Measurements from ENCODE around the gene CALHM3.

CALHM3 gene

DNA sequence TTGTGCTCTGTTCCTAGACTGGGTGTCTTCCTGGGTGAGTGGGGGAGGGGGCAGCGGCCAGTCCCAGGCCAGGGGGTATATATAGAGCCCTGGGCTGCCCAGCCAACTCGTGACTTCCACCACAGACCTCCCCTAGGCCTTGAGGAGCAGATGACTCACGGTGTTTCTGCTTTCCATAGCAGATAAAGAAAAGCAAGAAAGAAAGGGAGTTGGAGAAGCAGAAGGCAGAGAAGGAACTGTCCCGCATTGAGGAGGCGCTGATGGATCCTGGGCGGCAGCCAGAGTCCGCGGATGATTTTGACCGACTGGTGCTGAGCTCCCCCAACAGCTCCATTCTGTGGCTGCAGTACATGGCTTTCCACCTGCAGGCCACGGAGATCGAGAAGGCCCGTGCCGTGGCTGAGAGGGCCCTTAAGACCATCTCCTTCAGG, 37.0 kb downstream of the CALHM3 start:
- no peak overlapping the region for H3K4me3 ChIP-seq (replicated peaks; ENCODE audit: low read depth, low read length)
- peaks cover 59% of the 10 kb centered on the region for H3K36me3 ChIP-seq (ENCODE audit: control insufficient read depth, insufficient read depth, low read length)
- H3K27me3 ChIP-seq (replicated peaks; ENCODE audit: control insufficient read depth, insufficient read depth, low read length): no peaks in the 10 kb centered on the region
- no peak for TF ChIP-seq CTCF (IDR thresholded peaks at IDR 0.05; ENCODE audit: insufficient read depth, low read length, poor library complexity, severe bottlenecking)
- DNase-seq (ENCODE audit: extremely low read depth, insufficient read length): no peak

- peaks cover 61% of the 10 kb centered on the region for H3K36me3 ChIP-seq (ENCODE audit: control insufficient read depth, insufficient read depth, low read length)
- H3K4me3 ChIP-seq (replicated peaks; ENCODE audit: low read depth, low read length): no peak overlapping the region
- no peaks in the 10 kb centered on the region for H3K27me3 ChIP-seq (replicated peaks; ENCODE audit: control insufficient read depth, insufficient read depth, low read length)
- no peak for DNase-seq (ENCODE audit: extremely low read depth, insufficient read length)
- TF ChIP-seq CTCF (IDR thresholded peaks at IDR 0.05; ENCODE audit: insufficient read depth, low read length, poor library complexity, severe bottlenecking): no peak
Measured at GRCh38 chr10:103441611-103442010, 37.4 kb downstream of the CALHM3 start.

GRCh38 chr10:103441206-103441605, 37.8 kb downstream of the CALHM3 start:
- no peak for DNase-seq (ENCODE audit: extremely low read depth, insufficient read length)
- H3K4me3 ChIP-seq (replicated peaks; ENCODE audit: low read depth, low read length): no peak overlapping the region
- no peaks in the 10 kb centered on the region for H3K27me3 ChIP-seq (replicated peaks; ENCODE audit: control insufficient read depth, insufficient read depth, low read length)
- peaks cover 62% of the 10 kb centered on the region for H3K36me3 ChIP-seq (ENCODE audit: control insufficient read depth, insufficient read depth, low read length)
- no peak for TF ChIP-seq CTCF (IDR thresholded peaks at IDR 0.05; ENCODE audit: insufficient read depth, low read length, poor library complexity, severe bottlenecking)

DNA sequence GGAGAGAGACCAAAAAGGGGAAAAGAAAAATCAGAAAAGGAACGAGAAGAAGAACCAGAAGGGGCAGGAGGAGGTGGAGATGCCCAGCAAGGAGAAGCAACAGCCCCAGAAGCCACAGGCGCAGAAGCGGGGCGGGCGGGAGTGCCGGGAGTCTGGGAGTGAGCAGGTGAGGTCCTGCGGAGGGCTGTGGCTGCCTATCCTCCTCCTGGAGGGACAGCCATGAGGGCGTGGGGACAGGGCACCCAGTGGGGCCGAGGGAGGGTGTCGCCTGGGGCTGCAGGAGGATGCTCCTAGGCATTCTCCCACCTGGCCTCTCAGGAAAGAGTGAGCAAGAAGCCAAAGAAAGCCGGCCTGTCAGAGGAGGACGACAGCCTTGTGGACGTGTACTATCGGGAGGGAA, 38.6 kb downstream of the CALHM3 start:
- DNase-seq (ENCODE audit: extremely low read depth, insufficient read length): no peak
- Histone ChIP-seq H3K36me3 (ENCODE audit: control insufficient read depth, insufficient read depth, low read length) (peaks cover 56% of the 10 kb centered on the region), H3K4me3 (replicated peaks; ENCODE audit: low read depth, low read length) (no peak overlapping the region), H3K27me3 (replicated peaks; ENCODE audit: control insufficient read depth, insufficient read depth, low read length) (no peaks in the 10 kb centered on the region)
- TF ChIP-seq CTCF (IDR thresholded peaks at IDR 0.05; ENCODE audit: insufficient read depth, low read length, poor library complexity, severe bottlenecking): no peak

DNA sequence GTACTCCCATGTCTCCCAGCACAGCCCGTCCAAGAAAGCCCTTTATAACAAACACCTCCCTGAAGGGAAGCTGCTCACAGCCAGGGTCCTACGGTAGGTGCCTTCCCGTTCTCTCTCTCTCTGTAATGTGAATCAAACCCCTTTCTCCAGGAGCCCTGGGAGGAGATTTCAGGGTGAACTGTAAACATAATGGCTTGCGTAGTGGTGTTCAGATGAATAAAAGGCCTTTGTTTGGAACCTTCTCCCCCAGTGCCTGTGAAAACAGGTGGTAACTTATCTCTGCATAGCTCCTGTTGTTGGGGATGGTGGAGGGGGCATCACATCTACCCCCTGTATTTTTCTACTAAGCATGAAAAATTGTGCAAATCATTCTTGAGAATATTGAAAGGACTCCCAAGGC, 39.3 kb downstream of the CALHM3 start:
- H3K27me3 ChIP-seq (replicated peaks; ENCODE audit: control insufficient read depth, insufficient read depth, low read length): no peaks in the 10 kb centered on the region
- DNase-seq (ENCODE audit: extremely low read depth, insufficient read length): no peak
- no peak for TF ChIP-seq CTCF (IDR thresholded peaks at IDR 0.05; ENCODE audit: insufficient read depth, low read length, poor library complexity, severe bottlenecking)
- H3K4me3 ChIP-seq (replicated peaks; ENCODE audit: low read depth, low read length): no peak overlapping the region
- H3K36me3 ChIP-seq (ENCODE audit: control insufficient read depth, insufficient read depth, low read length): peaks cover 56% of the 10 kb centered on the region

- peaks cover 47% of the 10 kb centered on the region for H3K36me3 ChIP-seq (ENCODE audit: control insufficient read depth, insufficient read depth, low read length)
- H3K27me3 ChIP-seq (replicated peaks; ENCODE audit: control insufficient read depth, insufficient read depth, low read length): no peaks in the 10 kb centered on the region
- H3K4me3 ChIP-seq (replicated peaks; ENCODE audit: low read depth, low read length): no peak overlapping the region
- TF ChIP-seq CTCF (IDR thresholded peaks at IDR 0.05; ENCODE audit: insufficient read depth, low read length, poor library complexity, severe bottlenecking): no peak
- DNase-seq (ENCODE audit: extremely low read depth, insufficient read length): no peak
Measured at GRCh38 chr10:103433858-103434257, 45.2 kb downstream of the CALHM3 start.

All from GM06990 (cell line).